H1 (cell line): ENCODE measurements around the gene KLF18. TPM values are rescaled to one million over a fixed set of nuclear protein-coding genes. Genes with fewer than 3 reads are reported as not detected.

Experiments
- CTCF ChIA-PET: fragments of 300-600 bp; sonication (Branson Sonifier 250); formaldehyde crosslinking; loops from one replicate; lab custom pipeline; 2021; ENCODE audit not compliant: partially characterized antibody; lab: Charles Lee
- POLR2A ChIA-PET: fragments of 300-600 bp; sonication (Branson Sonifier 250); formaldehyde crosslinking; loops from one replicate; lab custom pipeline; 2021; ENCODE audit warnings: inconsistent platforms; ENCODE audit not compliant: partially characterized antibody; lab: Charles Lee
- DNase-seq, 2 experiments: peaks; one replicate each; pipeline versions ENCODE4 v3.0.0 to v3.0.0-alpha.2; 2010 to 2022; ENCODE audit warnings: low spot score in 2 of 2, low read depth in 1 of 2, mixed read lengths in 1 of 2
- FAIRE-seq: peaks from 2 replicates; lab custom pipeline; 2011; peaks lifted over from hg19 to GRCh38; lab: Jason Lieb, UNC
- H2AFZ ChIP-seq: 2 replicates; pipeline ENCODE4 v1.8.1; 2012; ENCODE audit warnings: low read length, inconsistent platforms
- H2AK5ac ChIP-seq: 2 replicates; pipeline ENCODE4 v1.6.1; 2013; ENCODE audit warnings: low read depth, low read length
- H2BK120ac ChIP-seq: replicated peaks from 2 replicates; pipeline ENCODE3; 2013; ENCODE audit warnings: low read depth, low read length, inconsistent platforms
- H2BK12ac ChIP-seq: 2 replicates; pipeline ENCODE4 v1.6.1; 2013; ENCODE audit warnings: low read depth, low read length
- H2BK15ac ChIP-seq: 2 replicates; pipeline ENCODE4 v1.6.1; 2013; ENCODE audit warnings: low read length
- H2BK20ac ChIP-seq: 2 replicates; pipeline ENCODE4 v1.6.1; 2013; ENCODE audit warnings: low read length
- H2BK5ac ChIP-seq: 2 replicates; pipeline ENCODE4 v1.6.1; 2013; ENCODE audit warnings: low read depth, low read length
- H3K14ac ChIP-seq: 2 replicates; pipeline ENCODE4 v1.6.1; 2013; ENCODE audit warnings: inconsistent platforms; ENCODE audit not compliant: insufficient read length
- H3K18ac ChIP-seq: 2 replicates; pipeline ENCODE4 v1.6.1; 2013; ENCODE audit warnings: low read length; ENCODE audit errors: extremely low read depth
- H3K23ac ChIP-seq: 2 replicates; pipeline ENCODE4 v1.6.1; 2013; ENCODE audit warnings: inconsistent platforms; ENCODE audit not compliant: insufficient read length
- H3K23me2 ChIP-seq: 2 replicates; pipeline ENCODE4 v1.6.1; 2013; ENCODE audit warnings: low read depth, low read length
- H3K27ac ChIP-seq: 2 replicates; pipeline ENCODE4 v1.6.1; 2011; ENCODE audit warnings: low read depth, low read length, inconsistent platforms
- H3K27me3 ChIP-seq, 4 experiments: replicated peaks in 1 of 4; 1 replicate in 1 of 4; 2 replicates in 3 of 4; pipeline versions ENCODE4 v1.6.1 to v1.8.1; 2011 to 2013; ENCODE audit warnings: low read length in 3 of 4, mild to moderate bottlenecking in 3 of 4, inconsistent platforms in 2 of 4, mixed read lengths in 2 of 4, moderate library complexity in 1 of 4; ENCODE audit not compliant: control insufficient read depth in 3 of 4, insufficient read depth in 3 of 4; ENCODE audit errors: extremely low read depth in 1 of 4
- H3K36me3 ChIP-seq, 4 experiments: 2 replicates each; pipeline versions ENCODE4 v1.6.1 to v1.8.1; 2011 to 2013; ENCODE audit warnings: mild to moderate bottlenecking in 4 of 4, low read length in 3 of 4, moderate library complexity in 2 of 4, control low read depth in 1 of 4, inconsistent platforms in 1 of 4; ENCODE audit not compliant: insufficient read depth in 4 of 4, control insufficient read depth in 2 of 4
- H3K4ac ChIP-seq: replicated peaks from 2 replicates; pipeline ENCODE3; 2013; ENCODE audit warnings: low read length, low read depth, mixed read lengths, inconsistent platforms; ENCODE audit not compliant: insufficient read length
- H3K4me1 ChIP-seq, 4 experiments: replicated peaks in 1 of 4; 1 replicate in 1 of 4; 2 replicates in 3 of 4; pipeline versions ENCODE4 v1.6.1 to v1.8.1; 2011 to 2013; ENCODE audit warnings: low read length in 3 of 4, inconsistent platforms in 2 of 4, mixed read lengths in 1 of 4; ENCODE audit not compliant: insufficient read depth in 4 of 4, control insufficient read depth in 3 of 4
- H3K4me2 ChIP-seq, 2 experiments: 2 replicates each; pipeline versions ENCODE4 v1.6.1 to v1.8.1; 2011 to 2013; ENCODE audit warnings: low read depth in 2 of 2, low read length in 2 of 2, control low read depth in 1 of 2, inconsistent platforms in 1 of 2, mild to moderate bottlenecking in 1 of 2; ENCODE audit not compliant: insufficient read depth in 1 of 2
- H3K4me3 ChIP-seq, 4 experiments: fragments of 200-600, 300-600 bp in 1 of 4; sonication (generic), shearing (Covaris generic), sonication (Bioruptor Twin) in 1 of 4; 2 replicates each; pipeline versions ENCODE4 v1.5.1 to v1.8.1; 2011 to 2016; ENCODE audit warnings: low read length in 4 of 4, low read depth in 3 of 4, control low read depth in 2 of 4, inconsistent platforms in 2 of 4, mild to moderate bottlenecking in 2 of 4, mixed read lengths in 1 of 4, moderate library complexity in 1 of 4; ENCODE audit not compliant: insufficient read depth in 2 of 4; ENCODE audit errors: extremely low read depth in 1 of 4
- H3K56ac ChIP-seq: replicated peaks from 2 replicates; pipeline ENCODE3; 2013; ENCODE audit warnings: low read depth, mild to moderate bottlenecking, mixed read lengths, low read length, inconsistent platforms; ENCODE audit not compliant: insufficient read length
- H3K79me1 ChIP-seq: 2 replicates; pipeline ENCODE4 v1.6.1; 2013; ENCODE audit warnings: low read depth, low read length, control low read depth
- H3K79me2 ChIP-seq, 2 experiments: 2 replicates each; pipeline versions ENCODE4 v1.6.1 to v1.8.1; 2012 to 2013; ENCODE audit warnings: low read length in 2 of 2, mild to moderate bottlenecking in 2 of 2, inconsistent platforms in 1 of 2; ENCODE audit not compliant: insufficient read depth in 2 of 2, control insufficient read depth in 1 of 2
- H3K9ac ChIP-seq, 4 experiments: replicated peaks in 1 of 4; 1 replicate in 1 of 4; 2 replicates in 3 of 4; pipeline versions ENCODE4 v1.6.1 to v1.8.1; 2011 to 2013; ENCODE audit warnings: low read depth in 3 of 4, low read length in 3 of 4, control low read depth in 2 of 4, mild to moderate bottlenecking in 2 of 4, moderate library complexity in 2 of 4, inconsistent platforms in 1 of 4; ENCODE audit errors: extremely low read depth in 1 of 4
- H3K9me3 ChIP-seq, 2 experiments: 2 replicates each; pipeline versions ENCODE4 v1.6.1 to v1.8.1; 2012 to 2013; ENCODE audit warnings: mild to moderate bottlenecking in 2 of 2, moderate library complexity in 2 of 2, control low read depth in 1 of 2, inconsistent platforms in 1 of 2, low read depth in 1 of 2, low read length in 1 of 2, mixed read lengths in 1 of 2; ENCODE audit not compliant: insufficient read depth in 2 of 2
- H4K20me1 ChIP-seq, 2 experiments: replicated peaks in 1 of 2; 2 replicates each; pipeline versions ENCODE3 to v1.8.1; 2011 to 2013; ENCODE audit warnings: inconsistent platforms in 2 of 2, low read length in 2 of 2, mild to moderate bottlenecking in 1 of 2; ENCODE audit not compliant: insufficient read depth in 2 of 2, control insufficient read depth in 1 of 2
- H4K5ac ChIP-seq: 2 replicates; pipeline ENCODE4 v1.6.1; 2013; ENCODE audit warnings: low read length, low read depth, mixed read lengths, inconsistent platforms; ENCODE audit not compliant: insufficient read length
- H4K8ac ChIP-seq: 2 replicates; pipeline ENCODE4 v1.8.0; 2013; ENCODE audit warnings: mild to moderate bottlenecking, moderate library complexity, low read length, inconsistent platforms; ENCODE audit not compliant: insufficient read depth; ENCODE audit errors: extremely low read depth
- H4K91ac ChIP-seq: replicated peaks from 2 replicates; pipeline ENCODE3; 2013; ENCODE audit warnings: low read length, mixed read lengths, inconsistent platforms; ENCODE audit not compliant: insufficient read length
- CEBPB ChIP-seq: IDR thresholded peaks from 2 replicates; pipeline ENCODE4 v1.6.1; 2012; ENCODE audit warnings: low read depth, low read length
- CHD2 ChIP-seq: IDR thresholded peaks from 2 replicates; pipeline ENCODE4 v1.6.1; 2012; ENCODE audit warnings: low read length, improper control_type of control experiment
- CREB1 ChIP-seq: IDR thresholded peaks from 2 replicates; pipeline ENCODE4 v1.6.1; 2012; ENCODE audit warnings: inconsistent platforms
- EP300 ChIP-seq, 2 experiments: IDR thresholded peaks; 1 replicate in 1 of 2; 2 replicates in 1 of 2; pipeline ENCODE4 v1.6.1; 2011 to 2012; ENCODE audit warnings: low read depth in 2 of 2, low read length in 2 of 2, mild to moderate bottlenecking in 2 of 2, borderline replicate concordance in 1 of 2, inconsistent platforms in 1 of 2, moderate library complexity in 1 of 2
- JUN ChIP-seq: IDR thresholded peaks from 2 replicates; pipeline ENCODE4 v1.6.1; 2011; ENCODE audit warnings: low read depth, mild to moderate bottlenecking, improper control_type of control experiment, low read length
- KDM4A ChIP-seq: IDR thresholded peaks from one replicate; pipeline ENCODE4 v1.7.1; 2012; ENCODE audit warnings: low read depth, mild to moderate bottlenecking, moderate library complexity, low read length, inconsistent platforms; ENCODE audit not compliant: severe bottlenecking
- KDM5A ChIP-seq: fragments of 200-600 bp; IDR thresholded peaks from 2 replicates; pipeline ENCODE4 v1.7.1; 2012; ENCODE audit warnings: mild to moderate bottlenecking, low read length, inconsistent platforms, mixed read lengths
- RXRA ChIP-seq: IDR thresholded peaks from 2 replicates; pipeline ENCODE4 v1.6.1; 2011; ENCODE audit warnings: low read depth, mild to moderate bottlenecking, low read length, moderate library complexity; ENCODE audit not compliant: insufficient read depth
- SP1 ChIP-seq: IDR thresholded peaks from 2 replicates; pipeline ENCODE4 v1.6.1; 2011; ENCODE audit warnings: low read depth, low read length
- WGBS, 2 experiments: shearing (Covaris generic) in 1 of 2; methylation state at CpG; one replicate each; pipeline versions ENCODE4 v1.1.6 to v1.1.7; 2013 to 2015; ENCODE audit warnings: low lambda C conversion rate in 2 of 2, mixed read lengths in 2 of 2, inconsistent platforms in 1 of 2, low coverage in 1 of 2, missing lambda C conversion rate in 1 of 2; ENCODE audit not compliant: insufficient replicate concordance in 2 of 2, insufficient coverage in 1 of 2, insufficient read length in 1 of 2; ENCODE audit errors: extremely low coverage in 1 of 2, missing lambda C conversion rate in 1 of 2; 5-methylcytosine and 5-hydroxymethylcytosine counted together
- polyA plus RNA-seq, 7 experiments: library from polyadenylated mRNA; depleted of rRNA in 3 of 7; stranded (reverse) in 5 of 7; unstranded in 2 of 7; fragments of >200 nt in 5 of 7; fragments of 200-250 nt in 2 of 7; gene quantifications; 1 replicate in 5 of 7; 2 replicates in 1 of 7; 4 replicates in 1 of 7; pipeline versions ENCODE4 v1.2.1 to v1.2.3, GENCODE V29; 2011 to 2013; ENCODE audit warnings: missing spikeins in 2 of 7, mixed read lengths in 2 of 7
- total RNA-seq: library from RNA; stranded (reverse); fragmentation: NEBNext Ultra II Directional; extraction: Animal tissue kit (Norgen Biotek cat#: 25700); gene quantifications from 2 replicates; pipeline ENCODE4 v1.2.1, GENCODE V29; 2021
- TF ChIP-seq, protein P1 (sequence below): IDR thresholded peaks from 2 replicates; pipeline ENCODE4 v1.6.1; 2012; ENCODE audit warnings: inconsistent platforms

KLF18 gene
- total and polyA plus RNA-seq, 2 of the 8 experiments (the other 6 are each of a cell fraction or from before 2014, with no cell fraction given) = 0.09 to 0.15 TPM

GRCh38 chr1:44090429-44091252 lies 50.8 kb downstream of the KLF18 start:
- no peak overlapping the region for H2BK5ac ChIP-seq
- CTCF ChIA-PET = interaction anchor here (0.7 to 4.8 kb wide), 11 partner anchors 9 to 505 kb away, joined by 3 to 41 read pairs (median 5); partner anchors contain the start of gene DMAP1
- no peak overlapping the region for H2BK15ac ChIP-seq
- no peak overlapping the region for H3K4me2 ChIP-seq
- no peak overlapping the region for H3K18ac ChIP-seq
- no peak overlapping the region for H3K4me3 ChIP-seq
- H3K4me1 ChIP-seq = peaks cover 8 to 19% (median 13%) of the 10 kb centered on the region in 4 experiments
- peaks cover 0 to 2% (median 0%) of the 10 kb centered on the region in 4 experiments; a peak in 1 of 7 replicates for H3K27me3 ChIP-seq
- H3K14ac ChIP-seq = no peak overlapping the region
- no peaks in the 10 kb centered on the region for H3K36me3 ChIP-seq
- H3K56ac ChIP-seq = no peak overlapping the region
- POLR2A ChIA-PET = no interaction called here
- H2BK120ac ChIP-seq = no peak overlapping the region
- no peak overlapping the region for H3K4ac ChIP-seq
- H3K9ac ChIP-seq = no peak overlapping the region
- DNase-seq (no peak), FAIRE-seq (no peak)
- H2BK20ac ChIP-seq = peak overlapping the region; percentile 48; the same call in 1 of the 2 replicates
- WGBS, 2 experiments = 81% methylated on average over 10 of the region's 10 CpGs; no CpG with 5 or more reads in 1 of the 2 experiments
- H2BK12ac ChIP-seq = no peak overlapping the region
- H3K79me2 ChIP-seq = no peaks in the 10 kb centered on the region
- H3K23me2 ChIP-seq = no peaks in the 10 kb centered on the region; the same call in 1 of the 2 replicates
- no peak overlapping the region for H4K91ac ChIP-seq
- H4K5ac ChIP-seq = no peak overlapping the region
- H4K20me1 ChIP-seq = no peaks in the 10 kb centered on the region
- no peak overlapping the region for H3K27ac ChIP-seq
- no peak overlapping the region for H2AK5ac ChIP-seq
- H4K8ac ChIP-seq = peak overlapping the region; percentile 80; the same call in 1 of the 2 replicates
- no peak overlapping the region for H3K23ac ChIP-seq
- H2AFZ ChIP-seq = 0 out of 2 replicates have a peak overlapping the region, but pooled peaks have one; percentile 65
- H3K9me3 ChIP-seq = no peaks in the 10 kb centered on the region
- no peaks in the 10 kb centered on the region for H3K79me1 ChIP-seq
- no peak for TF ChIP-seq CREB1
- TF ChIP-seq KDM4A = no peak
- TF ChIP-seq, protein P1, sequence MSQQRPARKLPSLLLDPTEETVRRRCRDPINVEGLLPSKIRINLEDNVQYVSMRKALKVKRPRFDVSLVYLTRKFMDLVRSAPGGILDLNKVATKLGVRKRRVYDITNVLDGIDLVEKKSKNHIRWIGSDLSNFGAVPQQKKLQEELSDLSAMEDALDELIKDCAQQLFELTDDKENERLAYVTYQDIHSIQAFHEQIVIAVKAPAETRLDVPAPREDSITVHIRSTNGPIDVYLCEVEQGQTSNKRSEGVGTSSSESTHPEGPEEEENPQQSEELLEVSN = no peak
- TF ChIP-seq SP1 = no peak
- TF ChIP-seq JUN = no peak
- no peak for TF ChIP-seq CHD2
- TF ChIP-seq RXRA = no peak
- no peak for TF ChIP-seq KDM5A
- no peak for TF ChIP-seq CEBPB
- no peak for TF ChIP-seq EP300 (IDR thresholded peaks at IDR 0.05; ENCODE audit: borderline replicate concordance in 1 of 2, low read depth in 2 of 2, low read length in 2 of 2)
